GM18517 (cell line): ENCODE measurements around the gene RPRD2.

Experiments used
- ATAC-seq: cut with Tn5 transposase; IDR thresholded peaks from one replicate; pipeline ENCODE4 v1.9.1; 2021; ENCODE audit warnings: mild to moderate bottlenecking, moderate library complexity; ENCODE audit not compliant: unreplicated experiment

Gene RPRD2

GRCh38 chr1:150469291-150469690, 105.3 kb downstream of the RPRD2 start:
- ATAC-seq = no peak

- no peak for ATAC-seq
Measured at GRCh38 chr1:150472601-150473200, 108.8 kb downstream of the RPRD2 start.

GRCh38 chr1:150473659-150474058, 109.7 kb downstream of the RPRD2 start:
- ATAC-seq = no peak

GRCh38 chr1:150474869-150475268, 110.9 kb downstream of the RPRD2 start:
- ATAC-seq = no peak

- no peak for ATAC-seq
Measured at GRCh38 chr1:150476754-150477153, 112.8 kb downstream of the RPRD2 start.

GRCh38 chr1:150477320-150477719, 113.4 kb downstream of the RPRD2 start:
- no peak for ATAC-seq

GRCh38 chr1:150477733-150478132, 113.8 kb downstream of the RPRD2 start:
- ATAC-seq = no peak

- ATAC-seq = no peak
Measured at GRCh38 chr1:150479370-150479769, 115.4 kb downstream of the RPRD2 start.

- no peak for ATAC-seq
Measured at GRCh38 chr1:150479927-150480352, 116.0 kb downstream of the RPRD2 start.

- ATAC-seq = no peak
Measured at GRCh38 chr1:150484431-150484830, 120.5 kb downstream of the RPRD2 start.

- ATAC-seq = no peak
Measured at GRCh38 chr1:150484861-150485260, 120.9 kb downstream of the RPRD2 start.

GRCh38 chr1:150486966-150487762, 123.2 kb downstream of the RPRD2 start, which contains the start of gene TARS2:
TSS of gene TARS2 (plus strand) at chr1:150487419. CDS start at chr1:150487451, 32 bp downstream.
- ATAC-seq = peak; percentile 99

GRCh38 chr1:150487763-150488115, 123.8 kb downstream of the RPRD2 start:
- no peak for ATAC-seq

GRCh38 chr1:150493175-150493574, 129.2 kb downstream of the RPRD2 start:
- ATAC-seq = no peak

- no peak for ATAC-seq
Measured at GRCh38 chr1:150498342-150498741, 134.4 kb downstream of the RPRD2 start.

- ATAC-seq = no peak
Measured at GRCh38 chr1:150505431-150505830, 141.5 kb downstream of the RPRD2 start.

- no peak for ATAC-seq
Measured at GRCh38 chr1:150507912-150508864, 144.2 kb downstream of the RPRD2 start, which contains the start of gene ECM1. TSS of gene ECM1 (plus strand) at chr1:150508109. CDS start at chr1:150508210, 101 bp downstream.

GRCh38 chr1:150508982-150509381, 145.0 kb downstream of the RPRD2 start:
- no peak for ATAC-seq

GRCh38 chr1:150511551-150511950, 147.6 kb downstream of the RPRD2 start:
- no peak for ATAC-seq

GRCh38 chr1:150511985-150512660, 148.2 kb downstream of the RPRD2 start:
- ATAC-seq = no peak

GRCh38 chr1:150512846-150513245, 148.9 kb downstream of the RPRD2 start:
- no peak for ATAC-seq
